ENCODE results near the gene MILR1. TPM values are rescaled to one million over a fixed set of nuclear protein-coding genes. Genes with fewer than 3 reads are reported as not detected.

Gene MILR1
- total and polyA plus RNA-seq, 2 donors from 2014 or later = 2.2 to 17.8 TPM

DNA sequence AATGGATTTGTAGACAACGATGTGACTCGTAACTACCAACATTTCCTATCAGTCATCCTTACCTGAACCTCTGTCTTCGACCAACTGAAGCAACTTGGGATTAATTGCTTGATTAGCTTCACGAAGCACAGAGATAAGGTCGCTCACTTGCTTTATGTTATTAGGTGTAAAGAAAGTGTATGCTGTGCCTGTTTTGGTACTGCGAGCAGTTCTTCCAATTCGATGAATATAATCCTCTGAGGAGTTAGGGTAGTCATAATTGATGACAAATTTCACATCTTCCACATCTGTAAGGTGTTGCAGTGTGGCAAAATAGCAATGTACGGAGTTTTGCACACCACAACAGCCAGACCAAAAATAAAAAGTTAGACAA, 51.6 kb downstream of the MILR1 start:
- Histone ChIP-seq H3K4me1 (ENCODE audit: control insufficient read depth in 2 of 3, insufficient read depth in 2 of 3, low read depth in 1 of 3, low read length in 3 of 3) (peaks cover 0 to 26% (median 16%) of the 10 kb centered on the region in 3 donors), H3K36me3 (ENCODE audit: control insufficient read depth in 2 of 3, insufficient read depth in 3 of 3, low read length in 3 of 3) (peaks cover 47 to 68% (median 51%) of the 10 kb centered on the region in 3 donors), H3K9me3 (ENCODE audit: control insufficient read depth in 2 of 3, insufficient read depth in 1 of 3, low read length in 3 of 3) (no peaks in the 10 kb centered on the region), H3K27me3 (ENCODE audit: control insufficient read depth, insufficient read depth, low read length) (no peaks in the 10 kb centered on the region), H3K9ac (ENCODE audit: low read length in 3 of 3) (no peak overlapping the region), H3K4me3 (ENCODE audit: low read length in 3 of 3) (no peak overlapping the region), H3K27ac (ENCODE audit: low read depth in 2 of 2, low read length in 2 of 2) (no peak overlapping the region)
- intact Hi-C loops (cut with DNase I) = no loop called here
- DNase-seq (no peak), FAIRE-seq (no peak)
- TF ChIP-seq, protein P1, sequence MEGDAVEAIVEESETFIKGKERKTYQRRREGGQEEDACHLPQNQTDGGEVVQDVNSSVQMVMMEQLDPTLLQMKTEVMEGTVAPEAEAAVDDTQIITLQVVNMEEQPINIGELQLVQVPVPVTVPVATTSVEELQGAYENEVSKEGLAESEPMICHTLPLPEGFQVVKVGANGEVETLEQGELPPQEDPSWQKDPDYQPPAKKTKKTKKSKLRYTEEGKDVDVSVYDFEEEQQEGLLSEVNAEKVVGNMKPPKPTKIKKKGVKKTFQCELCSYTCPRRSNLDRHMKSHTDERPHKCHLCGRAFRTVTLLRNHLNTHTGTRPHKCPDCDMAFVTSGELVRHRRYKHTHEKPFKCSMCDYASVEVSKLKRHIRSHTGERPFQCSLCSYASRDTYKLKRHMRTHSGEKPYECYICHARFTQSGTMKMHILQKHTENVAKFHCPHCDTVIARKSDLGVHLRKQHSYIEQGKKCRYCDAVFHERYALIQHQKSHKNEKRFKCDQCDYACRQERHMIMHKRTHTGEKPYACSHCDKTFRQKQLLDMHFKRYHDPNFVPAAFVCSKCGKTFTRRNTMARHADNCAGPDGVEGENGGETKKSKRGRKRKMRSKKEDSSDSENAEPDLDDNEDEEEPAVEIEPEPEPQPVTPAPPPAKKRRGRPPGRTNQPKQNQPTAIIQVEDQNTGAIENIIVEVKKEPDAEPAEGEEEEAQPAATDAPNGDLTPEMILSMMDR (IDR thresholded peaks at IDR 0.05; ENCODE audit: borderline replicate concordance, extremely low read depth, insufficient read depth) = no peak

GRCh38 chr17:64500862-64501765, 52.2 kb downstream of the MILR1 start:
- intact Hi-C loops (cut with DNase I) = no loop called here
- Histone ChIP-seq H3K9me3 (ENCODE audit: control insufficient read depth in 2 of 3, insufficient read depth in 1 of 3, low read length in 3 of 3) (no peaks in the 10 kb centered on the region), H3K4me3 (ENCODE audit: low read length in 3 of 3) (no peak overlapping the region), H3K27ac (ENCODE audit: low read depth in 2 of 2, low read length in 2 of 2) (no peak overlapping the region), H3K4me1 (ENCODE audit: control insufficient read depth in 2 of 3, insufficient read depth in 2 of 3, low read depth in 1 of 3, low read length in 3 of 3) (peaks cover 0 to 24% (median 16%) of the 10 kb centered on the region in 3 donors), H3K9ac (ENCODE audit: low read length in 3 of 3) (no peak overlapping the region), H3K36me3 (ENCODE audit: control insufficient read depth in 2 of 3, insufficient read depth in 3 of 3, low read length in 3 of 3) (peaks cover 47 to 68% (median 51%) of the 10 kb centered on the region in 3 donors), H3K27me3 (ENCODE audit: control insufficient read depth, insufficient read depth, low read length) (no peaks in the 10 kb centered on the region)
- DNase-seq = no peak
- TF ChIP-seq, protein P1 (IDR thresholded peaks at IDR 0.05; ENCODE audit: borderline replicate concordance, extremely low read depth, insufficient read depth) = no peak
- no peak for FAIRE-seq

DNA sequence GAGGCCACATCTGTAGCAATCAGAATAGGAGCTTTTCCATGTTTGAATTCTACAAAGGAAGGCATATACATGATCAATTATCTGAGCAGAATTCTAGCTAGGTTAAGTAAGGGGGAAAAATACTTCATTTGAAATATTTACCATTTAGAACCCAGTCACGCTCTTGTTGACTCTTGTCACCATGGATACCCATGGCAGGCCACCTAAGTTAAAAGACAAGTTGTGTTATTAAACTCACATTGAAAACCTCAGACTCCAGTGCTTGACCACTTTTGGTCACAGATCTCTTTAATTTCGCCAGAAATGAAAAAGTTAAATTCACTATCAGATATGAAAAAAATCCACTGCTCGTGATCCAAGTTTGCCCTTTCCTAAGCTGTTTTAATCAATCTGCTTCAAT, 53.1 kb downstream of the MILR1 start:
- FAIRE-seq (no peak), DNase-seq (no peak)
- intact Hi-C loops (cut with DNase I) = no loop called here
- no peaks in the 10 kb centered on the region for H3K27me3 ChIP-seq (ENCODE audit: control insufficient read depth, insufficient read depth, low read length)
- TF ChIP-seq, protein P1 (IDR thresholded peaks at IDR 0.05; ENCODE audit: borderline replicate concordance, extremely low read depth, insufficient read depth) = no peak
- no peak overlapping the region for H3K27ac ChIP-seq (ENCODE audit: low read depth in 2 of 2, low read length in 2 of 2)
- peaks cover 47 to 68% (median 51%) of the 10 kb centered on the region in 3 donors for H3K36me3 ChIP-seq (ENCODE audit: control insufficient read depth in 2 of 3, insufficient read depth in 3 of 3, low read length in 3 of 3)
- no peak overlapping the region for H3K4me3 ChIP-seq (ENCODE audit: low read length in 3 of 3)
- no peak overlapping the region for H3K9ac ChIP-seq (ENCODE audit: low read length in 3 of 3)
- H3K4me1 ChIP-seq (ENCODE audit: control insufficient read depth in 2 of 3, insufficient read depth in 2 of 3, low read depth in 1 of 3, low read length in 3 of 3) = peaks cover 0 to 23% (median 16%) of the 10 kb centered on the region in 3 donors
- no peaks in the 10 kb centered on the region for H3K9me3 ChIP-seq (ENCODE audit: control insufficient read depth in 2 of 3, insufficient read depth in 1 of 3, low read length in 3 of 3)

All from kidney (tissue), 14 donors.